Activated CD4-positive, alpha-beta T cell treated with anti-CD3 and anti-CD28 coated beads for 36 hours (primary cell): ENCODE data around the gene WHRN. TPM values are rescaled to one million over a fixed set of nuclear protein-coding genes. Genes with fewer than 3 reads are reported as not detected.
A peak's percentile ranks its signal among the peaks of the same experiment; 100 is the strongest.

Experiments
- ATAC-seq: fragments of 200-7000 bp; cut with Tn5 transposase; one replicate; pipeline ENCODE4 v1.10.0; 2021; ENCODE audit warnings: mild to moderate bottlenecking, moderate library complexity
- CTCF ChIA-PET: fragments of 350-600 bp; sonication (Branson Sonifier 250); formaldehyde crosslinking; loops from one replicate; lab custom pipeline; 2021; ENCODE audit warnings: antibody characterized with exemption; lab: Charles Lee
- POLR2A ChIA-PET: fragments of 350-600 bp; sonication (Branson Sonifier 250); formaldehyde crosslinking; loops from one replicate; lab custom pipeline; 2021; ENCODE audit warnings: antibody characterized with exemption, inconsistent platforms; lab: Charles Lee
- DNase-seq: peaks from one replicate; pipeline ENCODE4 v3.0.0-alpha.2; 2020
- H3K27ac Mint-ChIP-seq: one replicate; pipeline ENCODE4 v1.8.0; 2021; ENCODE audit warnings: mixed read lengths
- H3K27me3 Mint-ChIP-seq: one replicate; pipeline ENCODE4 v1.8.0; 2021; ENCODE audit warnings: mixed read lengths
- H3K36me3 Mint-ChIP-seq: one replicate; pipeline ENCODE4 v1.8.0; 2021; ENCODE audit warnings: low read depth, mixed read lengths
- H3K4me1 Mint-ChIP-seq: one replicate; pipeline ENCODE4 v1.8.0; 2021; ENCODE audit warnings: mixed read lengths
- H3K4me3 Mint-ChIP-seq: one replicate; pipeline ENCODE4 v1.8.0; 2021; ENCODE audit warnings: mild to moderate bottlenecking, moderate library complexity, mixed read lengths
- H3K9me3 Mint-ChIP-seq: one replicate; pipeline ENCODE4 v1.8.0; 2021; ENCODE audit warnings: low read depth, mixed read lengths
- intact Hi-C, 2 experiments: fragments of 100-400 bp; cut with DNase I in 1 of 2; cut with micrococcal nuclease in 1 of 2; formaldehyde crosslinking; loops; one replicate each; pipeline versions ENCODE4 v1.14.2 to v1.15.1; 2022 to 2024; cut with DNase I, micrococcal nuclease
- total RNA-seq, 2 experiments: library from RNA; stranded (reverse); gene quantifications; one replicate each; pipeline ENCODE4 v1.2.3, GENCODE V29; 2021

Gene WHRN
- total RNA-seq, 2 experiments from 2014 or later, result 1.9 to 2.0 TPM

DNA sequence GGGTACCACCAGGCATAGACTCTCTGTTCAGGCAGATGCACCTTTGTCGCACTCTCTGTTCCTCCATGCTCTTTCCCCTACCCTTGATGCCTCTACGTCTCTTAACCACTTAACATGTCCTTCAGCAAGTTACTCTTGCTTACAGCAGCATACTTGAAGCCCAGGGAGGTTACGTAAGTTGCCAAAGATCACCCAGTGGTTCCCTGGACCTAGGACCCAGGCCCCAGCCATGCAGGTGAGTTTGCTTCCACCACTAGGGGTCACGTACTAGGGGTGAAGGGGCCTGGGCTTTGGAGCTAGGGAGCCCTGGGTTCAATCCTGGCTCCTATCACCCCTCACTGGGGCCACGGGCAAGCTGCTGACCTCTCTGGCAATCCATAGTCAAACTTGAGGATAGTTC lies 126.4 kb downstream of the WHRN start:
- intact Hi-C loops, result no loop called here
- Mint-ChIP-seq H3K4me1 (peaks cover 89% of the 10 kb centered on the region), H3K9me3 (no peaks in the 10 kb centered on the region), H3K4me3 (no peak overlapping the region), H3K36me3 (peaks cover 87% of the 10 kb centered on the region), H3K27me3 (no peaks in the 10 kb centered on the region), H3K27ac (peak overlapping the region; percentile 81)
- ATAC-seq (no peak), DNase-seq (no peak)
- CTCF ChIA-PET, result interaction anchor here (1.1 to 3.5 kb wide), 4 partner anchors 10 to 30 kb away, joined by 4 to 13 read pairs (median 6); no protein-coding TSS in a partner anchor
- POLR2A ChIA-PET, result interaction anchor here (0.6 kb wide), 1 partner anchor 37 kb away, joined by 3 read pairs; no protein-coding TSS in a partner anchor

DNA sequence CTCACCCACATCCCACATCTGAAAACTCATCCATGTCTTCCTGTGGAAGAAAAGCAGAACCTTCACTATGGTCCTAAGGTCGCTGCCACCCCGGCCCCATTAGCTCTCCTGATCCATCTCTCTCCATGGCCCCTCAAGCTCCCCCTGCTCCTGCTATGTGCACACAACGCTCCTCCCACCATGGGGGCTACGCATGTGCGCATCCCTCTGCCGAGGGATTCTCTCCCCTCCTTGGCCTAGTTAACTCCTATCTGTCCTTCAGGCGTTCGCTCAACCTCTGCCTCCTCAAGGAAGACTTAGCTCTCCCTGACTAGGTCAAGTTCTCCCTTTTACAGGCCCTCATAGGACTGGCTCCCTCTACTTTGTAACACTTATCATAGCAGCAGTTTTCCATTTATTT lies 127.3 kb downstream of the WHRN start:
- DNase-seq, result no peak
- intact Hi-C loops, result no loop called here
- no peak overlapping the region for H3K4me3 Mint-ChIP-seq
- ChIA-PET CTCF (interaction anchor here (0.8 to 3.5 kb wide), 3 partner anchors 11 to 1842 kb away, joined by 3 to 13 read pairs (median 4); no protein-coding TSS in a partner anchor), POLR2A (no interaction called here)
- H3K27ac Mint-ChIP-seq, result peak overlapping the region; percentile 81
- H3K4me1 Mint-ChIP-seq, result peaks cover 90% of the 10 kb centered on the region
- no peaks in the 10 kb centered on the region for H3K27me3 Mint-ChIP-seq
- H3K36me3 Mint-ChIP-seq, result peaks cover 87% of the 10 kb centered on the region
- no peaks in the 10 kb centered on the region for H3K9me3 Mint-ChIP-seq
- no peak for ATAC-seq

DNA sequence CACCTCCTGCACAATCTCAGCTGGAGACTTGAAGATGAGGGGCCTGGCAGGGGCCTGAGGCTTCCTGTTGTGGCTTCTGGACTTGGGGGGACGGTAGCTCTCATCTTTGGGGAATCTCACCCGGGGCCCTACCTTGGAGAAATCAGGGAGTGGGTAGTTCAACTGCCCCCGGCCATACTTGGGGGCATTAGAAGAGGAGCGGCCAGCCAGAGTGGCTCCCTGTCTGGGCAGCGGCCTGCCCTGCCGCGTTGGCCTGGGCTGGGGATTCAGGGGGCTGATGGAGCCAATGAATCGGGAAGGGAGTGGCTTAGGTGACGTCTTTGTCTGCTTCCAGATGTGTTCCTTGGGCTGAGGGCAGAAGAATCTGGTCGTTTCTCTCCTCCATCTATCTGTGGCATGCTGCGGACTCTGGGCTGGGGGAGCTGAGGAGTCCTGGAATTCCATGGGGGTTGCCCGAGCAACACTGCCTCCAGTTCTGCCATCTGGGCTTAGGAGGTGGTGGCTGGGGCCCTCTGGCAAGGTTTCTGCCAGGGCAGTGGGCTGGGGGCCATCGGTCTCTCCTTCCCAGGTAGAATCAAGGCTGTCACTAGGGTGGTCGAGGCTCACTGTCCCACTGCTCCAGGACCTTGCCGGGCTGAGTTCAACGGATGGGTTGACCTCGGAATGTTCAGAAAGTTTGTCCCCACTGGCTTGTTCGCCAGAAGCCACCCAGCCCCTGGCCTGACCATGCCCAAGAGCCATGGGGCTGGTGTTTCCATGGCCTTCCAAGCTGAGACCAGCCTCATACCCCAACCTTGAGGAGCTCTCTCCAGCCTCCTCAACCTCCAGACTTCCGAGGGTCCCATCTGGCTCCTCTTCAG lies 128.5 kb downstream of the WHRN start:
- Mint-ChIP-seq H3K9me3 (no peaks in the 10 kb centered on the region), H3K27ac (peak overlapping the region; percentile 66), H3K4me3 (no peak overlapping the region), H3K4me1 (peaks cover 90% of the 10 kb centered on the region), H3K27me3 (no peaks in the 10 kb centered on the region), H3K36me3 (peaks cover 81% of the 10 kb centered on the region)
- ChIA-PET CTCF (interaction anchor here (0.8 kb wide), 1 partner anchor 1843 kb away, joined by 3 read pairs; no protein-coding TSS in a partner anchor), POLR2A (interaction anchor here (1.3 kb wide), 1 partner anchor 9 kb away, joined by 5 read pairs; no protein-coding TSS in a partner anchor)
- intact Hi-C loops, result no loop called here
- no peak for ATAC-seq
- DNase-seq, result no peak

DNA sequence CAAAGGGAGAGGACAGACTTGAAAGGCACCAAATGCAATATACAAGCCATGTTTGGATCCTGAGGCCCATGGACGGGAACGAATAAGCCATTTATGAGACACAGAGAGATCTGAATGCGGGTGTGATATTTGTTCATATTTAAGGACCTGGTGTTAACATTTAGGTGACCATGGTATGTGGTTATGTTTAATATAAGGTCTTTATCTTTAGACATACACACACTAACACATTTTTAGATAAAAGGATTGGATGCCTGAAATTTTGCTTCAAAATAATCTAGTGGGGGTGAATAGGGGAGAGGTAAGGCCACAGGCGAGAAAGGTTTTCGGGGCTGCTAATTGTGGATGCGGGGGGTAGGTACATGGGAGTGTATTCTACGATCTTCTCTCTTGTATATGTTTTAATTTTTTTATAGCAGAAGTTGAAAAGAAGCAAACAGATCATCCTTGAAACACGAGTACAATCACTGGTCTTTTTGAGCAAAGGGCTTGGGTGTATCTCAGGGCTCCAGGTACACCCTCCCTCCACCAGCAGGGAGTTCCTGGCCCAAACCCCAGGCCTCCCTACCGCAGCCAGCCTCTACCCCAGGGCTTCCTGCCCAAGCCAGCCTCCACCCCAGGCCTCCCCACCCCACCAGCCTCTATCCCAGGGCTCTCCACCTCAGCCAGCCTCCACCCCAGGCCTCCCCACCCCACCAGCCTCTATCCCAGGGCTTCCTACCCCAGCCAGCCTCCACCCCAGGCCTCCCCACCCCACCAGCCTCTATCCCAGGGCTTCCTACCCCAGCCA lies 129.7 kb downstream of the WHRN start:
- Mint-ChIP-seq H3K27me3 (no peaks in the 10 kb centered on the region), H3K4me1 (peaks cover 93% of the 10 kb centered on the region), H3K36me3 (peaks cover 82% of the 10 kb centered on the region), H3K9me3 (no peaks in the 10 kb centered on the region), H3K4me3 (no peak overlapping the region), H3K27ac (peak overlapping the region; percentile 89)
- CTCF ChIA-PET, result interaction anchor here (2.2 kb wide), 1 partner anchor 9 kb away, joined by 12 read pairs; no protein-coding TSS in a partner anchor
- POLR2A ChIA-PET, result no interaction called here
- peak; percentile 43 for DNase-seq
- no peak for ATAC-seq
- intact Hi-C loops, result no loop called here

DNA sequence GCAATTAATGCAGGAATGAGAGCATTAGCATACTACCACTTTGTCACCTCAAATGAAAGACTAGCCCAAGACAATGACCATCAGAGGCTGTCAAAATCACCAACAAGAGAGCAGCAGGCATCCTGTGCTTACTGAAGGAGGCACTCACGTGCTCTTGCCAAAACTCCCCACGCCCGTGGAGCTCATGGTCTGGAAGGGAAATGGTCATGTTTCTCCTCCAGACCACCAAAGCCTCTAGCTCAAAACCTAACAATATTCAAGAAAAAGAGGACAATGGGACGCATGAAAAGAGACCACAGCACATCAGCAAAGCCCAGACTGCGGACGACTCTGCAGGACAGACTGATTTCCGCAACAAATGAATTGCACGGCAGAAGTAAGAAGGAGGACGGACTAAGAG lies 130.3 kb downstream of the WHRN start:
- CTCF ChIA-PET, result interaction anchor here (2.2 kb wide), 1 partner anchor 10 kb away, joined by 12 read pairs; no protein-coding TSS in a partner anchor
- Mint-ChIP-seq H3K36me3 (peaks cover 79% of the 10 kb centered on the region), H3K27me3 (no peaks in the 10 kb centered on the region), H3K4me1 (peaks cover 90% of the 10 kb centered on the region), H3K27ac (peak overlapping the region; percentile 89), H3K9me3 (no peaks in the 10 kb centered on the region), H3K4me3 (peak overlapping the region; percentile 2)
- DNase-seq (no peak), ATAC-seq (no peak)
- intact Hi-C loops, result loop anchor here in 1 of 2 experiments (1.0 kb wide), 1 partner anchor 9 kb away; no protein-coding TSS in a partner anchor
- POLR2A ChIA-PET, result no interaction called here

DNA sequence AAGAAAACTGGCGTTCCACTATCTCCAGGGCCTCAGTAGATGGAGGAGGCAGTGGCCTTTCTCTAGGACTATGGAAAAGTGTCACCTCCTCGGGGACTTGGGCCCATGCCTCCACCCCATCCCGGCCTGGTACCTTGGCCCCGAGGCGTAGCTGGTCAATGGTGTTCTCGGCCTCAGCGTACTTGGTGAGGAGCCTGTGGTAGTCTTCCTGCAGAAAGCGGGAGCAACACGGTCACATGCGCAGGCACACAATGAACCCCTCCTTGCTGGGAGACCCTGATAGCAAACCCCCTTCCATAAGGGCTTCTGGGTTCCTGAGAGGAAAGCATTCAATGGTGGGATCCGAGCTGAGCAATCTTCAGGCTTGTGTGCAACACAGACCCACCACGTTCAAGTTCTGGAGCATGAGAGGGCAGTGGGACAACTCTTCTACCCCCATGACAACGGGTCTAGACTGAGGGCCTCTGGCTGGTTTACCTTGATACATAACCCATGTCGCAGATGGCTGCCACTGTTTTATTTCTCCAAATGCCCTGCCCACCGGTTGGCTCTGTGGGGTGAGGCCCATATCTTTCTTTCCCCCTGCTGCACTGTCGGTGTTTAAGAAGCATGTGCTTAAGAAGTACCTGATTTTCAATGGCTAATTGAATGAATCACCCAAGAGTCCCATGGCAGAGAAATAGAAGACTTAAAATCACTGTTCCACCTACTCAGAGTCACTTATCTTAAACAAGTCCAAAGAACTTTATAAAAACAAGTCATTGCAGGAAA lies 131.1 kb downstream of the WHRN start:
- POLR2A ChIA-PET, result interaction anchor here (0.7 to 2.7 kb wide), 2 partner anchors 12 to 25 kb away, joined by 3 to 22 read pairs; no protein-coding TSS in a partner anchor
- DNase-seq, result peak; percentile 51
- peak; percentile 9 for ATAC-seq

DNA sequence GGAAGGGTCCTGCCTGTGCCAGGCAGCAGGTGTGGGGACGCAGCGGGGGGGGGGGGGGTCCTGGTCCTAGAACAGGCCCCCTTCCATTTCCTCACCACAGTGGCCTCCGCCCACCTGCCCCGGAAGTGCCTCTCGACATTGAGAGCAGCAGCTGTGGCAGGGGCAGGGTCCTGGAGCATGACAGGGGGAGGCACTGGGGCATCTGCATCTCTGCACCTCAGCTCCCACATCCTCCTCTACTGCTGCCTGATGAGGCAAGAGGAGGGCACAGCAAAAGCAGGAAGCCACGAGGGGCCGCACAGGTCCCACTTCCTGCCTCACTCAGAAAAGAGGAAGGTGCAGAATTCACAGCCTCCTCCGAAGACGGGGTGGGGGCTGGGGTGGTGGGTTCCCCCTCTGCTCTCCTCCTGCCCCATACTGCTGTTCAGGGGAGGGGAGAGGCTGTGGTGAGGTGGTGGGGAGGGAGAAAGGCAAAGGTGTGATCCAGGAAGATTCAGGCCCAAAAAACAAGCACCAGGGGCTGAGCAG lies 132.3 kb downstream of the WHRN start:
- DNase-seq, result peak; percentile 91
- H3K9me3 Mint-ChIP-seq, result peaks cover 2% of the 10 kb centered on the region
- intact Hi-C loops, result loop anchor here (1.0 kb wide), 3 partner anchors 12 to 25 kb away; no protein-coding TSS in a partner anchor
- H3K4me1 Mint-ChIP-seq, result peaks cover 84% of the 10 kb centered on the region
- peak overlapping the region; percentile 64 for H3K4me3 Mint-ChIP-seq
- H3K27me3 Mint-ChIP-seq, result no peaks in the 10 kb centered on the region
- peaks cover 77% of the 10 kb centered on the region for H3K36me3 Mint-ChIP-seq
- ChIA-PET POLR2A (interaction anchor here (2.7 kb wide), 1 partner anchor 13 kb away, joined by 22 read pairs; no protein-coding TSS in a partner anchor), CTCF (interaction anchor here (0.6 to 2.2 kb wide), 4 partner anchors 12 to 204 kb away, joined by 3 to 12 read pairs (median 4); no protein-coding TSS in a partner anchor)
- H3K27ac Mint-ChIP-seq, result peak overlapping the region; percentile 89
- peak; percentile 85 for ATAC-seq

More for the DNA sequence above, 131.1 kb downstream of the WHRN start:
- H3K4me3 Mint-ChIP-seq, result peak overlapping the region; percentile 20
- CTCF ChIA-PET, result interaction anchor here (0.9 to 2.2 kb wide), 2 partner anchors 10 to 279 kb away, joined by 4 to 12 read pairs; no protein-coding TSS in a partner anchor
- peaks cover 80% of the 10 kb centered on the region for H3K36me3 Mint-ChIP-seq
- peaks cover 89% of the 10 kb centered on the region for H3K4me1 Mint-ChIP-seq
- no peaks in the 10 kb centered on the region for H3K27me3 Mint-ChIP-seq
- H3K9me3 Mint-ChIP-seq, result peaks cover 2% of the 10 kb centered on the region
- H3K27ac Mint-ChIP-seq, result peak overlapping the region; percentile 89
- intact Hi-C loops, result loop anchor here (1.0 kb wide), 3 partner anchors 8 to 24 kb away; no protein-coding TSS in a partner anchor

DNA sequence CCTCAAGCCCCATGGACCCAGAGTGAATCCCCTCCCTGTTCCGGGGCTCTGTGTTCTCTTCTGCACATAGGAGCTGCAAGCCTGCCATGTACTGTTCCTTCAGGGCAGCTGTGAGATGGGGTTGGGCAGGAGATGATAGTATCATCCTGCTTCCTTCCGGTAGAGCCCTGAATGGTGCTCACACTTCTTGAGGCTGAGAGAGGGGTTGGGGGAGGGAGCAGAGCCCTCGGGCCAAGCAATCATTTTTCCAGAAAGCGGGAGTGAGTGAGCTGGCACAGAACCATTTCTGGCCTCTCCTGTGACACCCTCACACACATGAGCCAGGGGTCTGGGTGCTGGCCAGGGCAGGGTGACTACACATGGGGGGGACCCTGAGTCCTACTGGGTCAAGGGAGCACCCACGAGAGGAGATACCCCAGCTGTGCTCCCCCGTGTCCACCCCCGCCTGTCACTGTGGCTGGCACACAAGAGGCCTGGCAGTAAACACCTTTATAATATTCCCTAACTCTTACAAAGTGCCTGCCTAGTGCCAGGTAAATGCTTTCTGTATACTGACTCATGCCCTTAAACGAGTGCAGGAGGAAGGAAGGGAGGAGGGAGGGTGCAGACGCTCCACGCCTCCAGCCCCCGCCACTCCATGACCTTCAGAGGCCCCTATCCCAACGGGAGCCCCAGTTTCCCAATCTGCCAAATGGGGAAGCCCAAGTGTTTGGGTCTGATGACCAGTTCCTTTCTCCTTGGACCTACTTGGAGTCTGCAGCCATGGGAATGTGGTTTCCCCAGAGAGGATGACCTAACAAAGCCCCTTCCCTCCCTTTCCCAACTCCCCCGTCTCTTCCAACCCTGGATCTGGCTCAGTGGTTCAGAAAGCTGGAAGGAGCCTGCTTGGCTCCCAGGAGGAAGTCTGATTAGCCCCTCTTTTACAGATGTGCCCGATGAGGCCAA lies 133.0 kb downstream of the WHRN start:
- ATAC-seq, result peak; percentile 57
- Mint-ChIP-seq H3K4me3 (peak overlapping the region; percentile 64), H3K9me3 (peaks cover 2% of the 10 kb centered on the region), H3K4me1 (peaks cover 84% of the 10 kb centered on the region), H3K27ac (peak overlapping the region; percentile 89), H3K36me3 (peaks cover 78% of the 10 kb centered on the region), H3K27me3 (no peaks in the 10 kb centered on the region)
- POLR2A ChIA-PET, result interaction anchor here (2.7 kb wide), 1 partner anchor 14 kb away, joined by 22 read pairs; no protein-coding TSS in a partner anchor
- CTCF ChIA-PET, result interaction anchor here (0.6 to 1.7 kb wide), 4 partner anchors 13 to 205 kb away, joined by 3 to 6 read pairs (median 4); no protein-coding TSS in a partner anchor
- intact Hi-C loops, result loop anchor here in 1 of 2 experiments (1.0 kb wide), 1 partner anchor 23 kb away; no protein-coding TSS in a partner anchor
- DNase-seq, result peak; percentile 62

DNA sequence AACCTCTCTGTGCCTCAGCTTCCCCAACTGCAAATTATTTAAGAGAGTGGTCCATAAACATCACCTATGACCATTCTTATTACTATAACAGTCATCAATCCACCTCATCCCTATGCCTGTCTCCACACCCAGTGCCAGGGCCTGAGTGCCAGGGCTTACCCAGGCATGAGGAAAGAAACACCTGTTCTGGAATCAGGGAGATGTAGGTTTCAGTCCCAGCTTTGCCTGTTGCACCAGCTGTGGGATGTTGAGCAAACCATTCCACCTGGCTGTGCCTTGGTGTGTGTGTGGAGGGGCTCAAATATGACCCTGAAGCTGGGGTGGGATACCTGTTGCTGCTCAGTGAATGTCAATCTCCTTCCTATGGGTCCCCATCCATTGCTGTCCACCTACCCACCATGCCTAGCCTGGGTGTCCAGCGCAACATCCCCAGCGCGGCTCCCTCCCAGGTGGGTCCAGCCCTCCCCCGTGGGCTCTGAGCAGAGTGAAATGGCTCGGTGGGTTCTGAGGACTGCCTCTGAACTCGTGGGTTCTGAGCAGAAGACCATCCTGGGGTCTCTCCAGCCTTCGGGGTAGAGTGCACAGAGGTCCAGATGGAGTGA lies 133.8 kb downstream of the WHRN start:
- Mint-ChIP-seq H3K36me3 (peaks cover 78% of the 10 kb centered on the region), H3K27me3 (no peaks in the 10 kb centered on the region), H3K4me1 (peaks cover 85% of the 10 kb centered on the region), H3K27ac (peak overlapping the region; percentile 89), H3K9me3 (peaks cover 2% of the 10 kb centered on the region), H3K4me3 (peak overlapping the region; percentile 64)
- intact Hi-C loops, result no loop called here
- no peak for DNase-seq
- ATAC-seq, result no peak
- ChIA-PET POLR2A (interaction anchor here (2.7 kb wide), 1 partner anchor 14 kb away, joined by 22 read pairs; no protein-coding TSS in a partner anchor), CTCF (interaction anchor here (1.3 to 1.7 kb wide), 2 partner anchors 13 to 26 kb away, joined by 4 to 6 read pairs; no protein-coding TSS in a partner anchor)
